NAMALWA (cell line): Measurements from ENCODE around the gene SRPX2.

Experiments
- DNase-seq: peaks from one replicate; pipeline ENCODE4 v3.0.0-alpha.2; 2015; ENCODE audit warnings: low spot score

Gene SRPX2

GRCh38 chrX:100650841-100651240 is 6.8 kb downstream of the SRPX2 start:
- DNase-seq, result no peak

GRCh38 chrX:100652266-100652665 is 8.3 kb downstream of the SRPX2 start:
- DNase-seq, result no peak

GRCh38 chrX:100654261-100654660 is 10.3 kb downstream of the SRPX2 start:
- peak; percentile 15 for DNase-seq

GRCh38 chrX:100658941-100659381 is 15.0 kb downstream of the SRPX2 start:
- DNase-seq, result no peak

- DNase-seq, result no peak
Observed at GRCh38 chrX:100659431-100660137, 15.6 kb downstream of the SRPX2 start.

DNA sequence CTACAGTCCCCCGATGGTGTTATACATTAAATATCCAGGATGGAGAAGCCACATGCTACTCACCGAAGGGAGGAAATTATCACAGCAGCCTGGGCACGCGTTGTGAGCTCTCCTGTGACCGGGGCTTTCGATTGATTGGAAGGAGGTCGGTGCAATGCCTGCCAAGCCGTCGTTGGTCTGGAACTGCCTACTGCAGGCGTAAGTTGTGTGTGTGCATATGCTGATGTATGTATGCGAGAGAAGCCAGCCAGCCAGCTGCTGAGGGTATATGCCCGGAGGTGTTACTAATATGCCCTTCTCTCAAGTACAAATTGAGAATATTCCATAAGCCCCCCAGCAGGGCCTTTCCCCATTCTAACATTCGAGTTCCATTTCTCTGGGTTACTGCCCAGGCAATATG is 18.2 kb downstream of the SRPX2 start:
- no peak for DNase-seq

- no peak for DNase-seq
Observed at GRCh38 chrX:100662796-100663195, 18.8 kb downstream of the SRPX2 start.

DNA sequence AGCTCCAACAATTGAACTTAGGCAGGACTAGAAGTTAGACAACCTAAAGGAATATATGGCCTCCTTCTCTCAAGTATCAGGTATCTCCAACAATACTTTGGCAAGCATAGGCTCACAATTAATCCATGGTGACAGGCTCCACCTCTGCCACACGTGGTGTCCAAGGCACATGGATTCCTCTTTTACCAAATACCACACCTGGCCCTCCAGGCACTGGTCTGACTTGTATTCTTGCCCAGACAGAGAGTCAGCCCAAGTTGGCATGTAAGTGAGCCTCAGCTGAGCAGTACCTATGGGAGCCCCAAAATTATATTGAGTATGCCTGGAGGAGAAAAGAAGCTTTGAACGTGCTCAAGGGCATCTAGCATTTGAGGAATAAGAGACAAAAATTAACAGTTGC is 19.6 kb downstream of the SRPX2 start:
- DNase-seq, result no peak

GRCh38 chrX:100672966-100673365 is 29.0 kb downstream of the SRPX2 start:
- DNase-seq, result no peak

- no peak for DNase-seq
Observed at GRCh38 chrX:100673397-100673953, 29.5 kb downstream of the SRPX2 start.

GRCh38 chrX:100674705-100675104 is 30.7 kb downstream of the SRPX2 start:
- peak; percentile 5 for DNase-seq

DNA sequence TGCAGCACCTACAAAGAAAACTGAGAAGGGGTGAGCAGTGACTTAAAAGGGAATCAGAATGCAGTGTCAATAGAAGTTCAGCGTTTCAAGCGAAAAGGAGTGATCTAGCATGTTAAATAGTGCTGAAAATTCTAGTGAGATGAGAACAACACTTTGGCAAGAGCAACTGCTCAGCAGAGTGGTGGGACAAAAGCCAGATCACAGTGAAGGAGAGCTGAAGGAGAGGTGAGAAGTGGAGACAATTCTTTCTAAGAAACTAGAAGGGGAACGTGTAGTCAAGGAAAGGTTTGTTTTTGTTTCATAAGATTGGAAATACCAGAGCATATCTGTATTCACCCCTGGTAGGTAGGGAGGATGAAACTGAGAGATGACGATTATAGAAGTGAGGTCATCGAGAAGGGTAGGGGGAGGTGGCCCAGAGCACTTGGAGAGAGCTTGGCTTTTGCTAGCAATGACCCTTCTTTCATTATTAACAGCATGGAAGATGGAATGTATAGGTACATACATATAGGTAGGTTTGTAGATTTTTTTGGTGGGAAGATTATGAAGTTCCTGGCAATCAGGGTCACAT is 33.7 kb downstream of the SRPX2 start:
- DNase-seq, result no peak

GRCh38 chrX:100680756-100681155 is 36.8 kb downstream of the SRPX2 start:
- DNase-seq, result no peak

- DNase-seq, result no peak
Observed at GRCh38 chrX:100681599-100681998, 37.6 kb downstream of the SRPX2 start.

- no peak for DNase-seq
Observed at GRCh38 chrX:100682939-100683338, 38.9 kb downstream of the SRPX2 start.

GRCh38 chrX:100685284-100685996 is 41.4 kb downstream of the SRPX2 start:
- DNase-seq, result peak; percentile 81

DNA sequence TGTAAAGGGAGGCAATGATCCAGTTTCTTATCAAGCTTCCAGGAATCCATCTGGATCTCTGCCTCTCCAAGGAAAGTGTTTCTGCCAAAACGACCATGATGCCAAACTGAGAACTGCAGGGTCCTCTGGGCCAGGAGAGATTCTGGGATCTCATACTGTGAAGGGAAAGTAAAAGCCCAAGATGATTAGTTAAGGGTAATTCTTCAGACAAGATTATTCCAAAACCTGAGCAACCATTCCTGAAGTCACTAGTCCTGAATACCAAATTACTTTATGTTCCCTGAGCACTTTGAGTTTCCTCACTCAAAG is 42.0 kb downstream of the SRPX2 start:
- DNase-seq, result no peak

- no peak for DNase-seq
Observed at GRCh38 chrX:100687128-100687527, 43.1 kb downstream of the SRPX2 start.

DNA sequence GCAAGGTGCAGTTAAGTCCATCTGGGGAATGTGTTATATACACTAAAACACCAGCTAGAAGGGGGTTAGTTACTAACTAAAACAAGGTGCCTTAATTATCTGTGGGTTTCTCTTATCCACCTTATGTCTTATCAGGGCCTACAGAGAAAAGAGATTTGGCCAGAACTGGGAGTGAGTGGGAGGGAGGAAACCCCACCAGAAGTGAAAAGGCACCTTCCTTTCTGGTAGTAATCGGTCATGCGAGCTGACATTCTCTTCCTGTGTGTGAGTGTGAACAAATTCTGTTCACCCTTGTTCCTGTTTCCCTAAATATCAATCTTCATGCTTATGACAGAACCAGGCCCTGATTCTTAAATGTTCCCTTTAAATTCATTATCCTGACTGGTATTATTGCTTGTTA is 43.5 kb downstream of the SRPX2 start:
- DNase-seq, result no peak

DNA sequence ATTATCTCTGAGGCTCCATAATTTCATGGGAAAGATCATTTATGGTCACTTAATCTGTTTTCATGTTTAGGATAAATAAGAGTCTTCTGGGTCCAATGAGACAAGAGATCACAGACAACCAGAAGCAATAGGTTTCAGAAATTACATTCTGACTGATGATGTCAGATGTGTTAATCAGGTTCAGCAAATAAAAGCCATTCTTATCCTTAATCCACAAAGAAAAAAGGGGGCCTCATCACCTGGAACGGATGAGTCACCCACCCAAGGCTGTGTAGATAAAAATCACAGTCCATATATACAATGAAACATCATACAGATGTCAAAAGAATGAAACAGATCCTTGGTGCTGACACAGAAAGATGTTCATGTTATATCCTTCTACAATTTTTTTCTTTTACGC is 51.3 kb downstream of the SRPX2 start:
- DNase-seq, result no peak

GRCh38 chrX:100695991-100696390 is 52.0 kb downstream of the SRPX2 start:
- DNase-seq, result no peak

- DNase-seq, result no peak
Observed at GRCh38 chrX:100696699-100697351, 52.8 kb downstream of the SRPX2 start.

- no peak for DNase-seq
Observed at GRCh38 chrX:100698551-100698950, 54.6 kb downstream of the SRPX2 start.
